ENCODE measurements around the gene VPS41. TPM values are rescaled to one million over a fixed set of nuclear protein-coding genes. Genes with fewer than 3 reads are reported as not detected.
"Not testable (repeated sequence)": the region's sequence is repeated elsewhere in the genome, so short reads cannot be mapped to it uniquely, and the experiment has no call there.

VPS41 gene
- total RNA-seq, 1 experiment from 2014 or later = 27.1 TPM

- DNase-seq (ENCODE audit: low spot score) = no peak
- in situ Hi-C loops (cut with HindIII; ENCODE audit: low sequenced_read_pairs) = no loop called here
Observed at GRCh38 chr7:38870147-38870546, 38.8 kb downstream of the VPS41 start.

- in situ Hi-C loops (cut with HindIII; ENCODE audit: low sequenced_read_pairs) = no loop called here
- no peak for DNase-seq (ENCODE audit: low spot score)
Observed at GRCh38 chr7:38863601-38864291, 45.2 kb downstream of the VPS41 start.

- in situ Hi-C loops (cut with HindIII; ENCODE audit: low sequenced_read_pairs) = no loop called here
- DNase-seq (ENCODE audit: low spot score) = no peak
Observed at GRCh38 chr7:38862666-38863065, 46.3 kb downstream of the VPS41 start.

- in situ Hi-C loops (cut with HindIII; ENCODE audit: low sequenced_read_pairs) = no loop called here
- no peak for DNase-seq (ENCODE audit: low spot score)
Observed at GRCh38 chr7:38858259-38858884, 50.6 kb downstream of the VPS41 start.

- in situ Hi-C loops (cut with HindIII; ENCODE audit: low sequenced_read_pairs) = no loop called here
Observed at GRCh38 chr7:38855867-38856266, 53.1 kb downstream of the VPS41 start.

GRCh38 chr7:38855386-38855785, 53.6 kb downstream of the VPS41 start:
- in situ Hi-C loops (cut with HindIII; ENCODE audit: low sequenced_read_pairs) = no loop called here

More at GRCh38 chr7:38855867-38856266, 53.1 kb downstream of the VPS41 start:
- DNase-seq (ENCODE audit: low spot score) = no peak

GRCh38 chr7:38854947-38855346, 54.0 kb downstream of the VPS41 start:
- DNase-seq (ENCODE audit: low spot score); in situ Hi-C loops (cut with HindIII; ENCODE audit: low sequenced_read_pairs): not testable (repeated sequence)

More at GRCh38 chr7:38855386-38855785, 53.6 kb downstream of the VPS41 start:
- DNase-seq (ENCODE audit: low spot score) = no peak

GRCh38 chr7:38851321-38851720, 57.7 kb downstream of the VPS41 start:
- no peak for DNase-seq (ENCODE audit: low spot score)
- in situ Hi-C loops (cut with HindIII; ENCODE audit: low sequenced_read_pairs) = no loop called here

- no peak for DNase-seq (ENCODE audit: low spot score)
- in situ Hi-C loops (cut with HindIII; ENCODE audit: low sequenced_read_pairs) = no loop called here
Observed at GRCh38 chr7:38846280-38846679, 62.7 kb downstream of the VPS41 start.

- no peak for DNase-seq (ENCODE audit: low spot score)
- in situ Hi-C loops (cut with HindIII; ENCODE audit: low sequenced_read_pairs) = no loop called here
Observed at GRCh38 chr7:38844952-38845563, 63.9 kb downstream of the VPS41 start.

- DNase-seq (ENCODE audit: low spot score) = no peak
Observed at GRCh38 chr7:38842746-38843145, 66.2 kb downstream of the VPS41 start.

GRCh38 chr7:38840736-38841460, 68.1 kb downstream of the VPS41 start:
- in situ Hi-C loops (cut with HindIII; ENCODE audit: low sequenced_read_pairs) = no loop called here
- no peak for DNase-seq (ENCODE audit: low spot score)

More at GRCh38 chr7:38842746-38843145, 66.2 kb downstream of the VPS41 start:
- in situ Hi-C loops (cut with HindIII; ENCODE audit: low sequenced_read_pairs) = no loop called here

GRCh38 chr7:38839851-38840250, 69.1 kb downstream of the VPS41 start:
- in situ Hi-C loops (cut with HindIII; ENCODE audit: low sequenced_read_pairs) = no loop called here
- DNase-seq (ENCODE audit: low spot score) = peak; percentile 17

- no peak for DNase-seq (ENCODE audit: low spot score)
- in situ Hi-C loops (cut with HindIII; ENCODE audit: low sequenced_read_pairs) = no loop called here
Observed at GRCh38 chr7:38838725-38839385, 70.1 kb downstream of the VPS41 start.

GRCh38 chr7:38834357-38834756, 74.6 kb downstream of the VPS41 start:
- no peak for DNase-seq (ENCODE audit: low spot score)
- in situ Hi-C loops (cut with HindIII; ENCODE audit: low sequenced_read_pairs) = no loop called here

- DNase-seq (ENCODE audit: low spot score) = no peak
- in situ Hi-C loops (cut with HindIII; ENCODE audit: low sequenced_read_pairs) = no loop called here
Observed at GRCh38 chr7:38833329-38833728, 75.7 kb downstream of the VPS41 start.

- peak; percentile 12 for DNase-seq (ENCODE audit: low spot score)
- in situ Hi-C loops (cut with HindIII; ENCODE audit: low sequenced_read_pairs) = no loop called here
Observed at GRCh38 chr7:38831259-38831996, 77.6 kb downstream of the VPS41 start.

- in situ Hi-C loops (cut with HindIII; ENCODE audit: low sequenced_read_pairs) = no loop called here
- no peak for DNase-seq (ENCODE audit: low spot score)
Observed at GRCh38 chr7:38830826-38831225, 78.2 kb downstream of the VPS41 start.
